Heart right ventricle (tissue), 16 donors: Measurements from ENCODE around the gene KCNJ4. TPM values are rescaled to one million over a fixed set of nuclear protein-coding genes. Genes with fewer than 3 reads are reported as not detected.
"Not testable (repeated sequence)": the region's sequence is repeated elsewhere in the genome, so short reads cannot be mapped to it uniquely, and the experiment has no call there.

Source experiments
- ATAC-seq, 8 donors: fragments of 200-7000 bp; cut with Tn5 transposase; one replicate each; pipeline ENCODE4 v1.9.1; 2020; ENCODE audit warnings: mild to moderate bottlenecking in 8 of 8, moderate library complexity in 8 of 8, moderate number of reproducible peaks in 1 of 8
- DNase-seq, 2 donors: peaks; one replicate each; pipeline ENCODE4 v3.0.0-alpha.2; 2020
- H3K27ac ChIP-seq, 10 donors: fragments of 200-600 bp; sonication (generic) in 2 of 10; one replicate each; pipeline versions ENCODE4 v1.5.0 to v1.8.0; 2020 to 2022; ENCODE audit warnings: mild to moderate bottlenecking in 3 of 10
- H3K27me3 ChIP-seq, 7 donors: fragments of 200-600 bp; one replicate each; pipeline ENCODE4 v1.8.0; 2021 to 2022; ENCODE audit warnings: mild to moderate bottlenecking in 2 of 7
- H3K36me3 ChIP-seq, 9 donors: fragments of 200-600 bp; sonication (generic) in 1 of 9; one replicate each; pipeline versions ENCODE4 v1.5.0 to v1.8.0; 2020 to 2022; ENCODE audit warnings: mild to moderate bottlenecking in 2 of 9
- H3K4me1 ChIP-seq, 9 donors: fragments of 200-600 bp; sonication (generic) in 1 of 9; one replicate each; pipeline versions ENCODE4 v1.5.0 to v1.8.0; 2020 to 2022; ENCODE audit warnings: mild to moderate bottlenecking in 4 of 9
- H3K4me3 ChIP-seq, 10 donors: fragments of 200-600 bp; sonication (generic) in 2 of 10; one replicate each; pipeline versions ENCODE4 v1.5.0 to v1.8.0; 2020 to 2022; ENCODE audit warnings: mild to moderate bottlenecking in 7 of 10, moderate library complexity in 2 of 10
- H3K9me3 ChIP-seq, 11 donors: fragments of 200-600 bp in 10 of 11; sonication (generic) in 2 of 11; one replicate each; pipeline versions ENCODE4 v1.5.0 to v1.8.0; 2013 to 2022; ENCODE audit warnings: mild to moderate bottlenecking in 2 of 11, control low read depth in 1 of 11, moderate library complexity in 1 of 11
- CTCF ChIP-seq, 9 donors: fragments of 200-600 bp; sonication (generic) in 2 of 9; IDR thresholded peaks; one replicate each; pipeline versions ENCODE4 v1.5.0 to v1.8.0; 2021 to 2022; ENCODE audit warnings: antibody characterized with exemption in 9 of 9, mild to moderate bottlenecking in 5 of 9, moderate library complexity in 1 of 9
- WGBS, 2 donors: extraction: QIAGEN DNeasy Blood & Tissue Kit; methylation state at CpG; one replicate each; pipeline ENCODE4 v1.1.7; 2013; ENCODE audit warnings: inconsistent platforms in 1 of 2; 5-methylcytosine and 5-hydroxymethylcytosine counted together
- intact Hi-C, 10 donors: fragments of 100-400 bp; cut with DNase I; formaldehyde crosslinking; loops; one replicate each; pipeline versions ENCODE4 v1.11.1 to v1.14.2; 2022
- polyA plus RNA-seq, 2 donors: library from polyadenylated mRNA; stranded (reverse); fragments of 200-250 nt; gene quantifications; one replicate each; pipeline ENCODE4 v1.2.3, GENCODE V29; 2013
- total RNA-seq, 10 donors: library from RNA; stranded (reverse); fragmentation: NEBNext Ultra II Directional in 3 of 10; extraction: Animal tissue kit (Norgen Biotek cat#: 25700) in 3 of 10; gene quantifications; one replicate each; pipeline versions ENCODE4 v1.2.1 to v1.2.4, GENCODE V29; 2021 to 2023
- donor health status: Arrhythmogenic right ventricular cardiomyopathy.
- donor health status: ischemic (EF 13 %, LVEDD 7.1; RV severe dilation, severe dysfunction).
- donor health status: healthy with polysubstance abuse.
- donor health status: DM: no; HTN: yes; CAD: no.
- donor health status: DM: no; HTN: no; CAD: no.
- donor health status: ischemic (EF 25% LVEDD 6.9; RV normal size, moderate dysfunction).
- donor health status: ischemic (EF 25% LVEDD 5.7; RV mildly dilated, moderate dysfunction).
- donor health status: healthy.
- donor health status: DM: yes; HTN: yes; CAD: no.
- donor health status: Ischemic cardiomyopathy.
- donor health status: ischemic (EF 35%, LVEDD 5.7; RV mildly dilated, moderate dysfunction).
- donor health status: nonischemic (EF 11% LVEDD 7.7; RV severe dilation, severe dysfunction).
- donor health status: DM: yes; HTN: yes; CAD: no.
- donor health status: PGD.
- donor health status: ischemic (EF 29% LVEDD 5.4; RV normal size, mild dysfunction).
- donor health status: nonischemic (EF 23%, LVEDD 6.1; RV moderate dilation, normal function).

The KCNJ4 gene
- total and polyA plus RNA-seq, 12 donors, result 4.9 to 93.3 (median 33.9) TPM

GRCh38 chr22:38397189-38398085 is 57.6 kb downstream of the KCNJ4 start:
- no peaks in the 10 kb centered on the region for H3K27me3 ChIP-seq
- no peaks in the 10 kb centered on the region for H3K9me3 ChIP-seq
- WGBS, 2 donors, result 5 to 6% methylated on average over 60 of the region's 60 CpGs
- DNase-seq (peak; percentile 64 to 70), ATAC-seq (peak; percentile 37 to 75 (median 61))
- H3K4me3 ChIP-seq, result peak overlapping the region; percentile 81 to 100 (median 94)
- TF ChIP-seq CTCF (IDR thresholded peaks at IDR 0.05), result no peak
- H3K36me3 ChIP-seq, result no peaks in the 10 kb centered on the region
- intact Hi-C loops, result loop anchor here in 3 of 10 donors (5.0 kb wide), 3 partner anchors 105 to 175 kb away; partner anchors contain the start of genes DMC1 (in 2 of the 3) and DDX17 (in 1 of the 3)
- peak overlapping the region; percentile 88 to 100 (median 98) for H3K27ac ChIP-seq
- H3K4me1 ChIP-seq, result peaks cover 2 to 57% (median 44%) of the 10 kb centered on the region in 9 donors

- intact Hi-C loops, result loop anchor here in 3 of 10 donors (5.0 kb wide), 3 partner anchors 106 to 176 kb away; partner anchors contain the start of genes DMC1 (in 2 of the 3) and DDX17 (in 1 of the 3)
- not testable (repeated sequence) for DNase-seq, H3K27me3 ChIP-seq, H3K36me3 ChIP-seq, H3K9me3 ChIP-seq, ATAC-seq
- H3K4me3 ChIP-seq, result peak overlapping the region; percentile 81 to 100 (median 94)
- peak overlapping the region; percentile 88 to 100 (median 98) for H3K27ac ChIP-seq
- H3K4me1 ChIP-seq, result peaks cover 2 to 62% (median 53%) of the 10 kb centered on the region in 9 donors
- 59 to 73% methylated on average over 12 of the region's 12 CpGs for WGBS, 2 donors
Measured at GRCh38 chr22:38396440-38397069, 58.4 kb downstream of the KCNJ4 start.

GRCh38 chr22:38395944-38396343 is 59.1 kb downstream of the KCNJ4 start:
- DNase-seq, H3K27me3 ChIP-seq, H3K9me3 ChIP-seq, H3K36me3 ChIP-seq, ATAC-seq: not testable (repeated sequence)
- intact Hi-C loops, result loop anchor here in 3 of 10 donors (5.0 kb wide), 3 partner anchors 106 to 176 kb away; partner anchors contain the start of genes DMC1 (in 2 of the 3) and DDX17 (in 1 of the 3)
- H3K4me1 ChIP-seq, result peaks cover 2 to 65% (median 56%) of the 10 kb centered on the region in 9 donors
- H3K4me3 ChIP-seq, result peak overlapping the region in 7 of 10 donors; percentile 6 to 100 (median 95)
- H3K27ac ChIP-seq, result peak overlapping the region in 9 of 10 donors; percentile 61 to 100 (median 98)

GRCh38 chr22:38394929-38395624 is 59.9 kb downstream of the KCNJ4 start:
- H3K27me3 ChIP-seq, H3K9me3 ChIP-seq, ATAC-seq, DNase-seq, H3K36me3 ChIP-seq: not testable (repeated sequence)
- peak overlapping the region in 7 of 10 donors; percentile 6 to 100 (median 28) for H3K4me3 ChIP-seq
- WGBS, 2 donors, result 36 to 40% methylated on average over 6 of the region's 6 CpGs
- peak overlapping the region in 9 of 10 donors; percentile 61 to 100 (median 98) for H3K27ac ChIP-seq
- intact Hi-C loops, result loop anchor here in 3 of 10 donors (5.0 kb wide), 3 partner anchors 107 to 177 kb away; partner anchors contain the start of genes DMC1 (in 2 of the 3) and DDX17 (in 1 of the 3)
- H3K4me1 ChIP-seq, result peaks cover 2 to 74% (median 55%) of the 10 kb centered on the region in 9 donors
- peak in 1 of 9 donors; percentile 5 for TF ChIP-seq CTCF (IDR thresholded peaks at IDR 0.05)

GRCh38 chr22:38389428-38389818 is 65.6 kb downstream of the KCNJ4 start:
- H3K36me3 ChIP-seq, H3K27me3 ChIP-seq, H3K4me3 ChIP-seq, DNase-seq, H3K9me3 ChIP-seq, intact Hi-C loops: not testable (repeated sequence)
- peaks cover 3 to 79% (median 55%) of the 10 kb centered on the region in 9 donors for H3K4me1 ChIP-seq
- H3K27ac ChIP-seq, result peak overlapping the region in 8 of 10 donors; percentile 7 to 79 (median 57)
- peak in 1 of 8 donors; percentile 49 for ATAC-seq
- 72 to 79% methylated on average over 4 of the region's 4 CpGs for WGBS, 2 donors

- H3K36me3 ChIP-seq, H3K9me3 ChIP-seq, H3K4me3 ChIP-seq, DNase-seq, H3K27me3 ChIP-seq, intact Hi-C loops: not testable (repeated sequence)
- Histone ChIP-seq H3K4me1 (peaks cover 3 to 75% (median 48%) of the 10 kb centered on the region in 9 donors), H3K27ac (peak overlapping the region in 6 of 10 donors; percentile 29 to 79 (median 65))
- peak in 4 of 8 donors; percentile 18 to 40 (median 29) for ATAC-seq
- 53 to 58% methylated on average over 6 of the region's 6 CpGs for whole genome bisulfite sequencing, 2 donors
Measured at GRCh38 chr22:38388506-38389427, 66.2 kb downstream of the KCNJ4 start.

GRCh38 chr22:38386918-38387317 is 68.1 kb downstream of the KCNJ4 start:
- intact Hi-C loops, H3K9me3 ChIP-seq, H3K36me3 ChIP-seq, DNase-seq, H3K27me3 ChIP-seq: not testable (repeated sequence)
- WGBS, 2 donors, result 19 to 28% methylated on average over 5 of the region's 5 CpGs
- peak overlapping the region in 9 of 10 donors; percentile 38 to 79 (median 63) for H3K27ac ChIP-seq
- peaks cover 3 to 76% (median 32%) of the 10 kb centered on the region in 9 donors for H3K4me1 ChIP-seq
- peak in 1 of 8 donors; percentile 38 for ATAC-seq
- peak overlapping the region in 2 of 10 donors; percentile 14 to 15 for H3K4me3 ChIP-seq
